ENCODE data around the gene TDP1.

TDP1 gene

GRCh38 chr14:90050271-90050670 is 94.5 kb downstream of the TDP1 start:
- TF ChIP-seq CTCF (IDR thresholded peaks at IDR 0.05; ENCODE audit: low read depth, low read length, missing control alignments) = no peak

GRCh38 chr14:90053044-90053443 is 97.3 kb downstream of the TDP1 start:
- TF ChIP-seq CTCF (IDR thresholded peaks at IDR 0.05; ENCODE audit: low read depth, low read length, missing control alignments) = no peak
- H3K4me3 ChIP-seq (ENCODE audit: low read depth, low read length) = no peak overlapping the region
- in situ Hi-C loops (cut with HindIII; ENCODE audit: low sequenced_read_pairs) = no loop called here
- no peak for DNase-seq (ENCODE audit: low read depth)

More at GRCh38 chr14:90050271-90050670, 94.5 kb downstream of the TDP1 start:
- DNase-seq (ENCODE audit: low read depth) = no peak
- in situ Hi-C loops (cut with HindIII; ENCODE audit: low sequenced_read_pairs) = no loop called here
- H3K4me3 ChIP-seq (ENCODE audit: low read depth, low read length) = no peak overlapping the region

GRCh38 chr14:90054803-90055202 is 99.1 kb downstream of the TDP1 start:
- H3K4me3 ChIP-seq (ENCODE audit: low read depth, low read length) = no peak overlapping the region
- in situ Hi-C loops (cut with HindIII; ENCODE audit: low sequenced_read_pairs) = no loop called here
- TF ChIP-seq CTCF (IDR thresholded peaks at IDR 0.05; ENCODE audit: low read depth, low read length, missing control alignments) = no peak
- no peak for DNase-seq (ENCODE audit: low read depth)

- no peak for DNase-seq (ENCODE audit: low read depth)
- in situ Hi-C loops (cut with HindIII; ENCODE audit: low sequenced_read_pairs) = no loop called here
- no peak overlapping the region for H3K4me3 ChIP-seq (ENCODE audit: low read depth, low read length)
- TF ChIP-seq CTCF (IDR thresholded peaks at IDR 0.05; ENCODE audit: low read depth, low read length, missing control alignments) = no peak
Observed at GRCh38 chr14:90056826-90057225, 101.1 kb downstream of the TDP1 start.

GRCh38 chr14:90058876-90059458 is 103.2 kb downstream of the TDP1 start:
- DNase-seq (ENCODE audit: low read depth) = no peak
- in situ Hi-C loops (cut with HindIII; ENCODE audit: low sequenced_read_pairs) = no loop called here
- TF ChIP-seq CTCF (IDR thresholded peaks at IDR 0.05; ENCODE audit: low read depth, low read length, missing control alignments) = no peak
- H3K4me3 ChIP-seq (ENCODE audit: low read depth, low read length) = no peak overlapping the region

- H3K4me3 ChIP-seq (ENCODE audit: low read depth, low read length) = peak overlapping the region; percentile 49
- no peak for DNase-seq (ENCODE audit: low read depth)
- TF ChIP-seq CTCF (IDR thresholded peaks at IDR 0.05; ENCODE audit: low read depth, low read length, missing control alignments) = peak; percentile 60
- in situ Hi-C loops (cut with HindIII; ENCODE audit: low sequenced_read_pairs) = no loop called here
Observed at GRCh38 chr14:90060312-90060964, 104.7 kb downstream of the TDP1 start.

Measured in astrocyte of the cerebellum (primary cell).